K562 (cell line): ENCODE measurements around the gene PTPRR. TPM values are rescaled to one million over a fixed set of nuclear protein-coding genes. Genes with fewer than 3 reads are reported as not detected.

Source experiments
- CBX5 ChIP-seq: IDR thresholded peaks from 2 replicates; pipeline ENCODE4 v1.6.1; 2014; ENCODE audit warnings: low read depth, borderline replicate concordance
- FOXK1 ChIP-seq: sonication (generic); formaldehyde crosslinking; IDR thresholded peaks from 2 replicates; pipeline ENCODE4 v1.8.0; 2022; ENCODE audit warnings: missing genetic modification reagents, mild to moderate bottlenecking, borderline replicate concordance
- RBM17 ChIP-seq: fragments of 200-400 bp; formaldehyde crosslinking; IDR thresholded peaks from 2 replicates; pipeline ENCODE4 v1.6.1; 2017; ENCODE audit warnings: low read depth, mild to moderate bottlenecking, low read length, borderline replicate concordance
- SAFB ChIP-seq: fragments of 200-400 bp; formaldehyde crosslinking; IDR thresholded peaks from 2 replicates; pipeline ENCODE4 v1.6.1; 2017; ENCODE audit warnings: low read depth, low read length, borderline replicate concordance
- SRF ChIP-seq, 2 experiments: fragments of 250-450, 450-650 bp in 1 of 2; sonication (Bioruptor Pico) in 1 of 2; sonication (generic) in 1 of 2; formaldehyde crosslinking; IDR thresholded peaks; 2 replicates each; pipeline versions ENCODE4 v1.5.0 to v1.5.1; 2020 to 2022; ENCODE audit warnings: mild to moderate bottlenecking in 1 of 2, missing genetic modification reagents in 1 of 2
- TAF15 ChIP-seq: fragments of 200-400 bp; formaldehyde crosslinking; IDR thresholded peaks from 2 replicates; pipeline ENCODE4 v1.6.1; 2017; ENCODE audit warnings: mild to moderate bottlenecking, low read depth, low read length, moderate library complexity
- THRAP3 ChIP-seq: fragments of 450-650 bp; IDR thresholded peaks from 2 replicates; pipeline ENCODE4 v1.6.1; 2016; ENCODE audit warnings: mild to moderate bottlenecking, inconsistent platforms, borderline replicate concordance
- YBX1 ChIP-seq: fragments of 450-650 bp; IDR thresholded peaks from 2 replicates; pipeline ENCODE4 v1.7.1; 2016; ENCODE audit warnings: mild to moderate bottlenecking
- ZKSCAN1 ChIP-seq: fragments of 150-350 bp; IDR thresholded peaks from 2 replicates; pipeline ENCODE4 v1.6.1; 2016; ENCODE audit warnings: low read depth, low read length
- ZNF311 ChIP-seq: fragments of 250-450 bp; sonication (Bioruptor Pico); IDR thresholded peaks from 2 replicates; pipeline ENCODE4 v1.4.0; 2020; ENCODE audit warnings: mild to moderate bottlenecking, moderate library complexity
- ZNF717 ChIP-seq: fragments of 250-450 bp; sonication (Bioruptor Pico); IDR thresholded peaks from 2 replicates; pipeline ENCODE4 v1.5.0; 2021
- ZNF778 ChIP-seq: fragments of 450-650 bp; formaldehyde crosslinking; IDR thresholded peaks from 2 replicates; pipeline ENCODE4 v1.4.0; 2020; ENCODE audit warnings: mild to moderate bottlenecking, moderate library complexity
- polyA plus RNA-seq, 8 experiments: library from polyadenylated mRNA; depleted of rRNA in 4 of 8; stranded (reverse) in 5 of 8; unstranded in 3 of 8; fragments of >200 nt; fragmentation: Nextera tagmentation in 2 of 8; fragmentation: Illumina TruSeq in 1 of 8; extraction: Ambion mirVana in 2 of 8; extraction: Trizol in 1 of 8; gene quantifications; 2 replicates each; pipeline versions ENCODE4 v1.2.1 to v1.2.3, GENCODE V29; 2011 to 2014; ENCODE audit warnings: inconsistent platforms in 1 of 8, missing spikeins in 1 of 8
- total RNA-seq, 7 experiments: library from RNA; depleted of rRNA in 6 of 7; stranded (reverse); fragments of >200 nt in 6 of 7; fragmentation: Illumina TruSeq in 2 of 7; extraction: Trizol in 2 of 7; gene quantifications; 2 replicates each; pipeline versions ENCODE4 v1.2.1 to v1.2.3, GENCODE V29; 2011 to 2021; ENCODE audit warnings: low replicate concordance in 1 of 7
- TF ChIP-seq, protein P1 (sequence below): fragments of 450-650 bp; formaldehyde crosslinking; IDR thresholded peaks from 2 replicates; pipeline ENCODE4 v1.4.0; 2020; ENCODE audit warnings: mild to moderate bottlenecking, mixed read lengths
- TF ChIP-seq, protein P2 (sequence below): sonication (generic); formaldehyde crosslinking; IDR thresholded peaks from 2 replicates; pipeline ENCODE4 v1.8.0; 2022; ENCODE audit warnings: mild to moderate bottlenecking, missing genetic modification reagents
- TF ChIP-seq, protein P3 (sequence below): fragments of 250-450 bp; sonication (Bioruptor Pico); IDR thresholded peaks from 2 replicates; pipeline ENCODE4 v1.5.0; 2021

The PTPRR gene
- total and polyA plus RNA-seq, 9 of the 15 experiments (the other 6 are each of a cell fraction or from before 2014, with no cell fraction given): 6.6 to 41.7 (median 12.3) TPM

DNA sequence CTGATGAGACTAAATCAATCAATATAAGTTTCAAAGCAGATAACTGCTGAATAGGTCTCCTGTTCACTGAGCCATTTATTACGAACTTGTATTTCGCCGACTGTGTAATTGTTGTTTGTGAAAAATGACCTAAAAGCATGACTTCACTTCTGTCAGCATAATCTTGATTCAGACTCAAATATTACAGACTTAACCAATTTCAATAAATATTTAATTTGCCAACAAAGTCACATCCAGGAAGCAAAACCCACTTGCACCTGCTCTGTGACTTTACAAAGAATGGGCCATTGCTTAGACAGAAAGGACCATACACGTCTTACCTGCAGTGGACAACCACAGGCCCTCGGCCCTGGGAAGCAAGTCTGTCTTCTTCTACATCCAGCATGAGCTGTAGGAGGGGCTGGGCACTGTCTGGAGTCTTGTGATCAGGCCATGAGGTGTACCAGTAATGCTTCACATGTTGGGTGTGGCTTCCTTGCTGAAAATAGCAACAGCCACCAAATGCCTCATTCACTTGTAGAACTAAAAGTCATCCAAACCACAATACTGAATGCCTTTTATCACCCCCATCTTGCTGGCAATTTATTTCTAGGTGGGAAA is 259.8 kb downstream of the PTPRR start (continued):
- TF ChIP-seq CBX5 (0 out of 2 replicates have a peak, but pooled peaks have one; percentile 26), FOXK1 (CRISPR knock-in tag) (no peak), SAFB (no peak), YBX1 (no peak), ZNF717 (CRISPR knock-in tag) (no peak), TAF15 (no peak), ZKSCAN1 (no peak), RBM17 (no peak), ZNF778 (no peak), SRF (CRISPR knock-in tag; IDR thresholded peaks at IDR 0.05) (no peak), THRAP3 (no peak), ZNF311 (CRISPR knock-in tag) (peak; percentile 81; the same call in 1 of the 2 replicates)
- TF ChIP-seq, protein P1, sequence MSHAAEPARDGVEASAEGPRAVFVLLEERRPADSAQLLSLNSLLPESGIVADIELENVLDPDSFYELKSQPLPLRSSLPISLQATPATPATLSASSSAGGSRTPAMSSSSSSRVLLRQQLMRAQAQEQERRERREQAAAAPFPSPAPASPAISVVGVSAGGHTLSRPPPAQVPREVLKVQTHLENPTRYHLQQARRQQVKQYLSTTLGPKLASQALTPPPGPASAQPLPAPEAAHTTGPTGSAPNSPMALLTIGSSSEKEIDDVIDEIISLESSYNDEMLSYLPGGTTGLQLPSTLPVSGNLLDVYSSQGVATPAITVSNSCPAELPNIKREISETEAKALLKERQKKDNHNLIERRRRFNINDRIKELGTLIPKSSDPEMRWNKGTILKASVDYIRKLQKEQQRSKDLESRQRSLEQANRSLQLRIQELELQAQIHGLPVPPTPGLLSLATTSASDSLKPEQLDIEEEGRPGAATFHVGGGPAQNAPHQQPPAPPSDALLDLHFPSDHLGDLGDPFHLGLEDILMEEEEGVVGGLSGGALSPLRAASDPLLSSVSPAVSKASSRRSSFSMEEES: 0 out of 2 replicates have a peak, but pooled peaks have one; percentile 32
- TF ChIP-seq, protein P2, sequence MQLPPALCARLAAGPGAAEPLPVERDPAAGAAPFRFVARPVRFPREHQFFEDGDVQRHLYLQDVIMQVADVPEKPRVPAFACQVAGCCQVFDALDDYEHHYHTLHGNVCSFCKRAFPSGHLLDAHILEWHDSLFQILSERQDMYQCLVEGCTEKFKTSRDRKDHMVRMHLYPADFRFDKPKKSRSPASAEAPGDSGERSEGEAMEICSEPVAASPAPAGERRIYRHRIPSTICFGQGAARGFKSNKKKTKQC: no peak
- TF ChIP-seq, protein P3, sequence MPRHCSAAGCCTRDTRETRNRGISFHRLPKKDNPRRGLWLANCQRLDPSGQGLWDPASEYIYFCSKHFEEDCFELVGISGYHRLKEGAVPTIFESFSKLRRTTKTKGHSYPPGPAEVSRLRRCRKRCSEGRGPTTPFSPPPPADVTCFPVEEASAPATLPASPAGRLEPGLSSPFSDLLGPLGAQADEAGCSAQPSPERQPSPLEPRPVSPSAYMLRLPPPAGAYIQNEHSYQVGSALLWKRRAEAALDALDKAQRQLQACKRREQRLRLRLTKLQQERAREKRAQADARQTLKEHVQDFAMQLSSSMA: no peak
